Spleen (tissue), 11 donors: Measurements from ENCODE around the gene EYA2. TPM values are rescaled to one million over a fixed set of nuclear protein-coding genes. Genes with fewer than 3 reads are reported as not detected.

Experiments used
- DNase-seq: peaks from one replicate; pipeline ENCODE4 v3.0.0-alpha.2; 2020
- H3K27ac ChIP-seq, 8 donors: fragments of 200-600 bp; sonication (generic) in 7 of 8; 1 replicate in 4 of 8; 2 replicates in 4 of 8; pipeline versions ENCODE4 v1.5.0 to v1.8.0; 2016 to 2021; ENCODE audit warnings: inconsistent platforms in 4 of 8, mild to moderate bottlenecking in 4 of 8, moderate library complexity in 1 of 8
- H3K27me3 ChIP-seq, 7 donors: fragments of 200-600 bp; sonication (generic) in 6 of 7; replicated peaks in 1 of 7; 1 replicate in 4 of 7; 2 replicates in 3 of 7; pipeline versions ENCODE4 v1.5.0 to v1.8.0; 2016 to 2021; ENCODE audit warnings: inconsistent platforms in 3 of 7, mild to moderate bottlenecking in 1 of 7
- H3K36me3 ChIP-seq, 6 donors: fragments of 200-600 bp; sonication (generic) in 5 of 6; 1 replicate in 4 of 6; 2 replicates in 2 of 6; pipeline versions ENCODE4 v1.5.0 to v1.8.0; 2016 to 2021; ENCODE audit warnings: inconsistent platforms in 2 of 6
- H3K4me1 ChIP-seq, 6 donors: fragments of 200-600 bp; sonication (generic) in 5 of 6; 1 replicate in 3 of 6; 2 replicates in 3 of 6; pipeline versions ENCODE4 v1.5.0 to v1.8.0; 2016 to 2021; ENCODE audit warnings: inconsistent platforms in 3 of 6
- H3K4me3 ChIP-seq, 8 donors: fragments of 200-600 bp; sonication (generic) in 7 of 8; 1 replicate in 4 of 8; 2 replicates in 4 of 8; pipeline versions ENCODE4 v1.5.0 to v1.8.0; 2016 to 2021; ENCODE audit warnings: inconsistent platforms in 4 of 8, mild to moderate bottlenecking in 4 of 8, moderate library complexity in 2 of 8
- H3K9me3 ChIP-seq, 8 donors: fragments of 200-600 bp; sonication (generic) in 7 of 8; 1 replicate in 4 of 8; 2 replicates in 4 of 8; pipeline versions ENCODE4 v1.5.0 to v1.8.0; 2016 to 2021; ENCODE audit warnings: inconsistent platforms in 4 of 8
- CTCF ChIP-seq, 11 experiments: fragments of 200-600 bp in 7 of 11; fragments of 450-650 bp in 4 of 11; sonication (generic) in 4 of 11; IDR thresholded peaks in 8 of 11; conservative IDR thresholded peaks in 3 of 11; 1 replicate in 7 of 11; 2 replicates in 4 of 11; pipeline versions ENCODE4 v1.4.0 to v1.8.0; 2016 to 2021; ENCODE audit warnings: antibody characterized with exemption in 11 of 11, inconsistent platforms in 4 of 11, mild to moderate bottlenecking in 1 of 11
- POLR2A ChIP-seq, 3 donors: fragments of 450-650 bp; IDR thresholded peaks; one replicate each; pipeline ENCODE4 v1.5.1; 2017; ENCODE audit warnings: antibody characterized with exemption in 3 of 3, mild to moderate bottlenecking in 1 of 3
- POLR2AphosphoS5 ChIP-seq, 3 donors: sonication (generic); formaldehyde crosslinking; IDR thresholded peaks; one replicate each; pipeline ENCODE4 v1.5.1; 2017; ENCODE audit warnings: antibody characterized with exemption in 3 of 3
- WGBS, 5 donors: extraction: QIAGEN DNeasy Blood & Tissue Kit in 3 of 5; methylation state at CpG; one replicate each; pipeline versions ENCODE4 v1.1.5 to v1.1.7; 2013 to 2018; 5-methylcytosine and 5-hydroxymethylcytosine counted together
- intact Hi-C: fragments of 100-400 bp; cut with DNase I; formaldehyde crosslinking; loops from one replicate; pipeline ENCODE4 v1.15.0; 2023; ENCODE audit warnings: low total_unique reads
- polyA plus RNA-seq, 3 donors: library from polyadenylated mRNA; stranded (reverse); fragments of 200-250 nt; gene quantifications; one replicate each; pipeline ENCODE4 v1.2.1, GENCODE V29; 2013
- total RNA-seq, 7 donors: library from RNA; depleted of rRNA in 3 of 7; stranded (reverse); fragments of >200 nt in 3 of 7; fragmentation: NEBNext Ultra II Directional in 4 of 7; extraction: Animal tissue kit (Norgen Biotek cat#: 25700) in 4 of 7; gene quantifications; one replicate each; pipeline versions ENCODE4 v1.1.0 to v1.2.1, GENCODE V29; 2016 to 2021
- donor health status: healthy with polysubstance abuse.
- donor health status: DM: no; HTN: no; CAD: no; lungs with moderate emphysema.
- donor health status: DM: no; HTN: no; CAD: no.
- donor health status: Bipolar disorder and iron deficiency.
- donor health status: healthy.
- donor health status: DM: no; HTN: no; CAD: no.
- donor health status: DM: yes; HTN: yes; CAD: no.

The EYA2 gene
- total and polyA plus RNA-seq, 10 donors = 0.26 to 0.76 (median 0.51) TPM; not detected in 1

DNA sequence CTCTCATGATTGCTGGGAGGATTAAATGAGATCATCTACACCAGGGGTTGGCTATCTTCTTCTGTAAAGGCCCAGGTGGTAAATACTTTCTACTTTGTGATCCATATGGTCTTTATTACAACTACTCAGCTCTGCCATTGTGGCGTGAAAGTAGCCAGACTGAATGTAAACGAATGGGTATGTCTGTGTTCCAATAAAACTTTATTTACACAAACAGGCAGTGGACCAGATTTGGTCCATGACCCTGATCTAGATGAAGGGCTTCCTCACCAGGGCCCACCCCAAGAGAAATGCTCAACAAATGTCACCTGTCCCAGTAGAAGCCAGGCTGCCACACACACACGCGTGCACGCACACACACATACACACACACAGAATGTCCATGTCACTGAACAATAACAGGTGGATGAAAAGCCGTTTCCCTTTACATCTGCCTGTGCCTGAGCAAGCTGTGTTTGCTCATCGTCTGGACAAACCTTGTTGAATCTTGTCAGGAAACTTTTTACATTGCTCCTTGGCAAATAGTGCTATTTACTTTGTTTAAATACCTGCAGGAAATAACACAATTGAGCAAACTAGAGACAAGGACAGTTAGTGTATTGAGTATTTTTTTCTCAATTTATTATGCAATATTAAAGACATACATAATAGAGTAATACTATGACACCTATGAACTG, 114.3 kb downstream of the EYA2 start:
- TF ChIP-seq POLR2AphosphoS5 (IDR thresholded peaks at IDR 0.05) (no peak), POLR2A (IDR thresholded peaks at IDR 0.05) (no peak), CTCF (IDR thresholded peaks at IDR 0.05 in 8 of 11, conservative IDR thresholded peaks at IDR 0.05 in 3 of 11) (no peak)
- Histone ChIP-seq H3K4me3 (no peak overlapping the region), H3K9me3 (peaks cover 0 to 7% (median 0%) of the 10 kb centered on the region in 8 donors), H3K27me3 (peaks cover 0 to 24% (median 0%) of the 10 kb centered on the region in 7 donors), H3K4me1 (no peaks in the 10 kb centered on the region), H3K36me3 (no peaks in the 10 kb centered on the region), H3K27ac (no peak overlapping the region)
- intact Hi-C loops = no loop called here
- DNase-seq = peak; percentile 13
- WGBS, 5 donors = 86 to 91% (median 89%) methylated on average over 7 of the region's 7 CpGs

- no peak overlapping the region for H3K27ac ChIP-seq
- no peaks in the 10 kb centered on the region for H3K4me1 ChIP-seq
- TF ChIP-seq CTCF (IDR thresholded peaks at IDR 0.05 in 8 of 11, conservative IDR thresholded peaks at IDR 0.05 in 3 of 11) (no peak), POLR2A (IDR thresholded peaks at IDR 0.05) (no peak), POLR2AphosphoS5 (IDR thresholded peaks at IDR 0.05) (no peak)
These were observed 115.1 kb downstream of the EYA2 start for GRCh38 chr20:47009784-47010183.

DNA sequence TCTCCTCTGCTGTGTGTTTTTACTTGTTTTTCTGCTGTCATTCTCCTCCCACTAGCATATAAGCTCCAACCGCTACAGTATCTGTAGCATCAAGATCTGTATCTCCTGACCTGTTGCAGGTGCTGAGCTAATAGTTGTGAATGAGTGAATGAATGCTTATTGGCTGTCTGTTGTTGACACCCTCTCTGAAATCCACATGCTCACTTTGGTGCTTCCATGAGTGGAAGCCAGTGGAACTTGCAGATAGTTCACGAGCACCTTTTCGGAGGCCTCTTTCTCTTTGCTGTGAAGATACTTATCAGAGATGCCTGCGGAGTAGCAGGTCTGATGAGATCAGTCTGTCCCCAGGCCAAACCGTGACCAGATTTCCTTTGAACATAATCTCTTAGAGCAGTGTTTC, 117.3 kb downstream of the EYA2 start:
- H3K9me3 ChIP-seq = peaks cover 0 to 4% (median 0%) of the 10 kb centered on the region in 8 donors
- no peak overlapping the region for H3K27ac ChIP-seq
- no peaks in the 10 kb centered on the region for H3K36me3 ChIP-seq
- H3K4me3 ChIP-seq = no peak overlapping the region
- WGBS, 5 donors = 62 to 73% (median 63%) methylated on average over 5 of the region's 5 CpGs
- TF ChIP-seq POLR2A (IDR thresholded peaks at IDR 0.05) (no peak), POLR2AphosphoS5 (IDR thresholded peaks at IDR 0.05) (no peak), CTCF (IDR thresholded peaks at IDR 0.05 in 8 of 11, conservative IDR thresholded peaks at IDR 0.05 in 3 of 11) (no peak)
- peaks cover 0 to 22% (median 0%) of the 10 kb centered on the region in 7 donors for H3K27me3 ChIP-seq
- intact Hi-C loops = no loop called here
- peak; percentile 0 for DNase-seq
- no peaks in the 10 kb centered on the region for H3K4me1 ChIP-seq

More at GRCh38 chr20:47009784-47010183, 115.1 kb downstream of the EYA2 start:
- intact Hi-C loops = no loop called here
- no peaks in the 10 kb centered on the region for H3K36me3 ChIP-seq
- peaks cover 0 to 4% (median 0%) of the 10 kb centered on the region in 8 donors for H3K9me3 ChIP-seq
- H3K4me3 ChIP-seq = no peak overlapping the region
- peaks cover 0 to 24% (median 0%) of the 10 kb centered on the region in 7 donors for H3K27me3 ChIP-seq
- no peak for DNase-seq

GRCh38 chr20:47013606-47014005, 119.0 kb downstream of the EYA2 start:
- H3K4me3 ChIP-seq = no peak overlapping the region
- peak; percentile 6 for DNase-seq
- WGBS, 5 donors = 74 to 92% (median 85%) methylated on average over 8 of the region's 8 CpGs
- no peak overlapping the region for H3K27ac ChIP-seq
- TF ChIP-seq POLR2A (IDR thresholded peaks at IDR 0.05) (no peak), CTCF (IDR thresholded peaks at IDR 0.05 in 8 of 11, conservative IDR thresholded peaks at IDR 0.05 in 3 of 11) (no peak), POLR2AphosphoS5 (IDR thresholded peaks at IDR 0.05) (no peak)
- peaks cover 0 to 4% (median 1%) of the 10 kb centered on the region in 6 donors for H3K4me1 ChIP-seq
- intact Hi-C loops = no loop called here
- H3K36me3 ChIP-seq = no peaks in the 10 kb centered on the region
- H3K9me3 ChIP-seq = peaks cover 0 to 4% (median 0%) of the 10 kb centered on the region in 8 donors
- H3K27me3 ChIP-seq = peaks cover 0 to 32% (median 0%) of the 10 kb centered on the region in 7 donors
